GM12864 (cell line): Measurements from ENCODE around the gene EEFSEC.

Experiments
- DNase-seq: peaks from one replicate; pipeline ENCODE4 v3.0.0-alpha.2; 2011; ENCODE audit warnings: low read depth
- H3K4me3 ChIP-seq: 2 replicates; pipeline ENCODE4 v1.5.1; 2011; ENCODE audit warnings: mild to moderate bottlenecking, low read depth, low read length, control low read depth
- CTCF ChIP-seq: IDR thresholded peaks from 2 replicates; pipeline ENCODE4 v1.5.1; 2011; ENCODE audit warnings: low read depth, mild to moderate bottlenecking, moderate library complexity, low read length, control low read depth, inconsistent platforms; ENCODE audit errors: missing control alignments

The EEFSEC gene

GRCh38 chr3:128315313-128315712 is 162.0 kb downstream of the EEFSEC start:
- TF ChIP-seq CTCF: no peak
- DNase-seq: no peak
- no peak overlapping the region for H3K4me3 ChIP-seq

GRCh38 chr3:128316481-128316891 is 163.2 kb downstream of the EEFSEC start:
- H3K4me3 ChIP-seq: no peak overlapping the region
- no peak for DNase-seq
- TF ChIP-seq CTCF: no peak

GRCh38 chr3:128317101-128317697 is 163.9 kb downstream of the EEFSEC start:
- no peak overlapping the region for H3K4me3 ChIP-seq
- TF ChIP-seq CTCF: no peak
- no peak for DNase-seq

- no peak for DNase-seq
Measured at GRCh38 chr3:128317698-128318231, 164.5 kb downstream of the EEFSEC start.

GRCh38 chr3:128318275-128318941 is 165.1 kb downstream of the EEFSEC start:
- TF ChIP-seq CTCF: no peak

More at GRCh38 chr3:128317698-128318231, 164.5 kb downstream of the EEFSEC start:
- H3K4me3 ChIP-seq: no peak overlapping the region
- TF ChIP-seq CTCF: no peak

GRCh38 chr3:128319107-128319506 is 165.8 kb downstream of the EEFSEC start:
- no peak overlapping the region for H3K4me3 ChIP-seq
- TF ChIP-seq CTCF: no peak

More at GRCh38 chr3:128318275-128318941, 165.1 kb downstream of the EEFSEC start:
- no peak for DNase-seq
- H3K4me3 ChIP-seq: no peak overlapping the region

GRCh38 chr3:128319741-128320141 is 166.5 kb downstream of the EEFSEC start:
- no peak for DNase-seq
- no peak overlapping the region for H3K4me3 ChIP-seq
- TF ChIP-seq CTCF: no peak

More at GRCh38 chr3:128319107-128319506, 165.8 kb downstream of the EEFSEC start:
- no peak for DNase-seq
